Ovary (tissue), 9 donors: ENCODE measurements around the gene ADGRA1. TPM values are rescaled to one million over a fixed set of nuclear protein-coding genes. Genes with fewer than 3 reads are reported as not detected.
A peak's percentile ranks its signal among the peaks of the same experiment; 100 is the strongest.

Source experiments
- DNase-seq, 5 donors: peaks; one replicate each; pipeline ENCODE4 v3.0.0-alpha.2; 2019 to 2020
- H3K27ac ChIP-seq, 2 donors: fragments of 200-600 bp; one replicate each; pipeline versions ENCODE4 v1.5.1 to v1.8.0; 2019 to 2022
- H3K27me3 ChIP-seq: fragments of 200-600 bp; one replicate; pipeline ENCODE4 v1.8.0; 2022
- H3K36me3 ChIP-seq: fragments of 200-600 bp; sonication (generic); one replicate; pipeline ENCODE4 v1.5.1; 2019
- H3K4me1 ChIP-seq: one replicate; pipeline ENCODE4 v1.8.1; 2013; ENCODE audit warnings: mild to moderate bottlenecking, moderate library complexity; ENCODE audit not compliant: insufficient read depth
- H3K4me3 ChIP-seq: fragments of 200-600 bp; sonication (generic); one replicate; pipeline ENCODE4 v1.5.1; 2017
- H3K9me3 ChIP-seq, 2 donors: fragments of 200-600 bp in 1 of 2; sonication (generic) in 1 of 2; one replicate each; pipeline versions ENCODE4 v1.5.1 to v1.8.1; 2013 to 2019; ENCODE audit warnings: mild to moderate bottlenecking in 1 of 2, moderate library complexity in 1 of 2
- CTCF ChIP-seq, 3 donors: fragments of 450-650 bp in 2 of 3; fragments of 200-600 bp in 1 of 3; IDR thresholded peaks; one replicate each; pipeline versions ENCODE4 v1.5.1 to v1.8.0; 2016 to 2022; ENCODE audit warnings: antibody characterized with exemption in 3 of 3, mild to moderate bottlenecking in 1 of 3
- EP300 ChIP-seq: sonication (generic); formaldehyde crosslinking; IDR thresholded peaks from one replicate; pipeline ENCODE4 v1.6.1; 2017; ENCODE audit warnings: antibody characterized with exemption
- POLR2A ChIP-seq: fragments of 450-650 bp; IDR thresholded peaks from one replicate; pipeline ENCODE4 v1.6.1; 2017; ENCODE audit warnings: antibody characterized with exemption, mild to moderate bottlenecking, moderate library complexity
- WGBS, 3 donors: extraction: QIAGEN DNeasy Blood & Tissue Kit in 1 of 3; methylation state at CpG; one replicate each; pipeline versions ENCODE4 v1.1.5 to v1.1.7; 2013 to 2017; 5-methylcytosine and 5-hydroxymethylcytosine counted together
- intact Hi-C, 4 donors: fragments of 100-400 bp; cut with DNase I; formaldehyde crosslinking; loops; one replicate each; pipeline versions ENCODE4 v1.11.0 to v1.15.1; 2022 to 2023
- polyA plus RNA-seq, 2 donors: library from polyadenylated mRNA; stranded (reverse); fragments of 200-250 nt in 1 of 2; fragments of 350-450 nt in 1 of 2; fragmentation: Illumina TruSeq in 1 of 2; extraction: RNeasy Lipid Tissue Mini Kit (QIAGEN cat#74804) in 1 of 2; gene quantifications; one replicate each; pipeline ENCODE4 v1.2.3, GENCODE V29; 2013 to 2014
- total RNA-seq, 7 donors: library from RNA; depleted of rRNA in 2 of 7; stranded (reverse); fragments of >200 nt in 2 of 7; fragmentation: NEBNext Ultra II Directional in 3 of 7; extraction: Animal tissue kit (Norgen Biotek cat#: 25700) in 3 of 7; gene quantifications; one replicate each; pipeline versions ENCODE4 v1.1.0 to v1.2.4, GENCODE V29; 2016 to 2023
- donor health status: DM: no; HTN: no; CAD: no; lungs with moderate emphysema.
- donor health status: DM: no; HTN: no; CAD: no.
- donor health status: Bipolar disorder and iron deficiency.
- donor health status: DM: yes; HTN: yes; CAD: no.
- donor health status: DM: no; HTN: no; CAD: no.
- donor health status: DM: yes; HTN: yes; CAD: no.

Gene ADGRA1
- total and polyA plus RNA-seq, 9 donors = 0.07 to 0.92 (median 0.13) TPM; not detected in 5

- intact Hi-C loops = no loop called here
- H3K27me3 ChIP-seq = no peaks in the 10 kb centered on the region
- TF ChIP-seq EP300 (no peak), POLR2A (no peak), CTCF (IDR thresholded peaks at IDR 0.05) (no peak)
- H3K4me3 ChIP-seq = no peak overlapping the region
- H3K4me1 ChIP-seq = no peaks in the 10 kb centered on the region
- 72 to 82% (median 74%) methylated on average over 11 of the region's 11 CpGs for WGBS, 3 donors
- H3K27ac ChIP-seq = no peak overlapping the region
- no peaks in the 10 kb centered on the region for H3K36me3 ChIP-seq
- H3K9me3 ChIP-seq = no peaks in the 10 kb centered on the region
- DNase-seq = no peak
Measured at GRCh38 chr10:133130602-133131001, 42.9 kb downstream of the ADGRA1 start.

GRCh38 chr10:133131053-133131452 lies 43.3 kb downstream of the ADGRA1 start:
- DNase-seq = peak in 4 of 5 donors; percentile 5 to 23 (median 8)
- Histone ChIP-seq H3K4me3 (no peak overlapping the region), H3K4me1 (no peaks in the 10 kb centered on the region), H3K27me3 (no peaks in the 10 kb centered on the region), H3K36me3 (no peaks in the 10 kb centered on the region), H3K27ac (no peak overlapping the region), H3K9me3 (no peaks in the 10 kb centered on the region)
- WGBS, 3 donors = 58 to 69% (median 62%) methylated on average over 18 of the region's 18 CpGs
- TF ChIP-seq POLR2A = no peak
- TF ChIP-seq EP300 = no peak
- intact Hi-C loops = no loop called here

GRCh38 chr10:133131734-133132472 lies 44.2 kb downstream of the ADGRA1 start:
- DNase-seq = peak in 2 of 5 donors; percentile 6 to 12
- Histone ChIP-seq H3K4me1 (no peaks in the 10 kb centered on the region), H3K9me3 (no peaks in the 10 kb centered on the region), H3K4me3 (no peak overlapping the region), H3K36me3 (no peaks in the 10 kb centered on the region), H3K27me3 (no peaks in the 10 kb centered on the region), H3K27ac (no peak overlapping the region)
- intact Hi-C loops = no loop called here
- TF ChIP-seq EP300 = no peak
- TF ChIP-seq CTCF (IDR thresholded peaks at IDR 0.05) = no peak
- TF ChIP-seq POLR2A = no peak
- 80 to 83% (median 82%) methylated on average over 41 of the region's 41 CpGs for WGBS, 3 donors

- intact Hi-C loops = no loop called here
- Histone ChIP-seq H3K36me3 (no peaks in the 10 kb centered on the region), H3K27ac (no peak overlapping the region), H3K4me1 (no peaks in the 10 kb centered on the region), H3K27me3 (no peaks in the 10 kb centered on the region), H3K9me3 (no peaks in the 10 kb centered on the region), H3K4me3 (no peak overlapping the region)
- DNase-seq = peak in 3 of 5 donors; percentile 4 to 9 (median 6)
- WGBS, 3 donors = 81 to 83% (median 82%) methylated on average over 25 to 26 of the region's 26 CpGs
- no peak for TF ChIP-seq CTCF (IDR thresholded peaks at IDR 0.05)
- TF ChIP-seq POLR2A = no peak
- no peak for TF ChIP-seq EP300
Measured at GRCh38 chr10:133132473-133133291, 45.0 kb downstream of the ADGRA1 start.
